HG03097 (cell line): ENCODE data around the gene ATXN1.

Experiments used
- ATAC-seq: cut with Tn5 transposase; IDR thresholded peaks from one replicate; pipeline ENCODE4 v1.9.1; 2021; ENCODE audit not compliant: unreplicated experiment, low FRiP score

Gene ATXN1

DNA sequence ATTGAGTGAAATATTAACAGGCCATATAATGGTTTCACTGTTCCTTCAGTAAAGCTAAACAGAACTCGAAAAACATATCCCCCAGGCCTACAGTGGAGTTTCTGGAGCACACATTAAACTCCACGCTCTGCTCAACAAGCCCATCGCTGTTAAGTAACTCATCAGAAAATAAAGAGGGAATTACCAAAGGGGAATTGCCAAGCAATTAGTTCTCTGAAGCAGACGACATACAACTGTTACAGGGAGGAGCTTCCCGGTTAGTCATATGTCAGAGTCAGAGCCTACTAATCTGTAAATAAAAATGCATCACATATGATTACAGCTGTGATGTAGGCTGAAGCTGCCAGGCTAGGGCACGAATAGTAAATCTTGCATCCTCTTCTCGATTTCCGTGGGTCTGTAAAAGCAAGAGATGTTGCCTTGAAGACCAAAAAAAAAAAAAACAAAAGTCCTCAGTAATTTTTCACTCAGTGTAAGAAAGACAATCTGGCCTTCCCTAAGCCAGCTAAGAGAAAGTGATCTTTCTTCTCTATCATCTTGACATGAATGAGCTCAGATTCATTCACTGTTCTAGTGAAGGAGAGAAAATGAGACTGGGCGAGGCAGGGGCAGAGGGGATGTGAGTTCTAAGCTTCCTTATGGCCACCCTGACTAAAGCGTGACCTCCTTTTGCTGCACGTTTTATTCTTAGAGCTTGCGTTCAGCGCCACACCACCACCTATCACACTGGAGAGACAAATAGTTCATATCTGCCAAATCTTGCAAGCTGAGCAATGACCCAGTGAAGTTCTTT lies 13.8 kb downstream of the ATXN1 start:
- ATAC-seq, result no peak

DNA sequence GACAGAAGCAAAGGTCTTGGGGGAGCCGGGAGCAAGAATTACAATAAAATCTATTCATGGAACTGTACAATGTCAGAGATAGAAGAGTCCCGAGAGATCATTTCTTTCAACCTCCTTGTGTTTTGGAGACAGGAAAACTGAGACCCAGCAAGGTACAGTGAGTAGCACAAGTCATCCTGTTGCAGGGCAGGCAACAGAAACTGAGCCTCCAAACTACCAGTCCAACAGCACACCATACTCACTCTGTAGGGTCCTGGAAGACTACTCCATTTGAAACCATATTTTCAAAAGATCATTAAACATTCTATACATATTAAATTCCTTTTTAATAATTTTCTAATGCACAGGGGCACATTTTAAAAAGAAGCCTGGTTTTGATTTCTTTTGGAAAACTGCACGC lies 14.4 kb downstream of the ATXN1 start:
- ATAC-seq, result no peak

DNA sequence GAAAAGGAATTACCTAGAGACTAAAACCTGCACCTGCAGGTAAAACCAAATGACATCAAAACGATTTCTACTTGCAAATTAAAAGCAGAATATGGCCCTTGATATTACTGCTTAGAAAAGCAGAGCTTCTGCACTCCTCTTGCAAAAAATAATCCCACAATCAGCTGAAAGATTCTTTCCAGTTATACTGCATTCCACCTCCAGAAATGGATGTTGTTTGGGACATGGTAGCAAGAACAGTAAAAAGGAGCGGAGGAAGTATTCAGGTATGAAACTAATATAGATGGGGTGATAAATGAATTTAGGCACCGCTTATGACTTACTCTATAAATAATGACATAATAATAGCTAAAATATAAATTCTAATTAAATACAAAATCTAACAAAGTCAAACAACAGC lies 14.9 kb downstream of the ATXN1 start:
- no peak for ATAC-seq

DNA sequence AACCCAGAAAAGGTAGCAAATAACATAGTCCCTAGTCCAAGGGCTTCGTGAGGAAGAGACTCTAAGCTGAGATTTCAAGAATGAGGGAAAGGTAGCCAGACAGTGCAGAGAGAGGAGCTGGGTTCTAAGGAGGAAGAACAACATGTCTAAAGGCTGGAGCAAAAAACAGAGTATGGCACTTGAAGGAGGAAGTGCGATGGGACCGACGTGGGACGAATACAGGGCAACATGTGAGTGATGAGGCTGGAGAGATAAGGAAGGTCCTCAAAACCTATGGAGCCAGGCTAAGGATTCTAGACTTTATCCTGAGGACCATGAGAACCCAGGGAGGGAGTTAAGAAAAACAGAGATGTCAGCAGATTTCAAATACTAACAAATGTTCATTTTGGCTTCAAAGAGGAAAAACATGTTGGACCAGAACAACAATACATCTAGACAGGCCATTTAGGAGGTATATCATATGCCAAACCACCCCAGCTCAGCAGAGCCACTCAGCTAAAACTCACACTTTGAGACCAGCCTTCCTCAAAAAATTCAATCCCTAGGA lies 17.5 kb downstream of the ATXN1 start:
- ATAC-seq, result no peak

DNA sequence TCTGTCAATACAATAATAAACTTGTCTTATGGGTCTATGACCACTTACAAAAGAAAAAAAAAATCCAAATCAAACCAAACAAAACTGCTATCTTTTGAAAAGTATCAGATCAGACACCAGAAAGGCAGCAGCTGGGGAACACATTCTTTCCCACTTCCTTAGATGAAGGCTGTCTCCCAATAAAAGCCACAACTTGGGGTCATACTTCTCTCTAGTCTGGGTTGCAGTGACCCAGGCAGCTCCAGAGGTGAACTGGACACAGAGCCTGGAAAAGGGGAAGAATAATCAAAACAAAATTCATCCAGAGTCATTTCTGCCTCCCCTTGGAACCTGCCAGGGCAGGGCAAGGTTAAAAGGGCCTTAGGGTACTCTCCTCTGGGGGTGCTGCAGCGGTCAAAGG lies 19.1 kb downstream of the ATXN1 start:
- no peak for ATAC-seq

DNA sequence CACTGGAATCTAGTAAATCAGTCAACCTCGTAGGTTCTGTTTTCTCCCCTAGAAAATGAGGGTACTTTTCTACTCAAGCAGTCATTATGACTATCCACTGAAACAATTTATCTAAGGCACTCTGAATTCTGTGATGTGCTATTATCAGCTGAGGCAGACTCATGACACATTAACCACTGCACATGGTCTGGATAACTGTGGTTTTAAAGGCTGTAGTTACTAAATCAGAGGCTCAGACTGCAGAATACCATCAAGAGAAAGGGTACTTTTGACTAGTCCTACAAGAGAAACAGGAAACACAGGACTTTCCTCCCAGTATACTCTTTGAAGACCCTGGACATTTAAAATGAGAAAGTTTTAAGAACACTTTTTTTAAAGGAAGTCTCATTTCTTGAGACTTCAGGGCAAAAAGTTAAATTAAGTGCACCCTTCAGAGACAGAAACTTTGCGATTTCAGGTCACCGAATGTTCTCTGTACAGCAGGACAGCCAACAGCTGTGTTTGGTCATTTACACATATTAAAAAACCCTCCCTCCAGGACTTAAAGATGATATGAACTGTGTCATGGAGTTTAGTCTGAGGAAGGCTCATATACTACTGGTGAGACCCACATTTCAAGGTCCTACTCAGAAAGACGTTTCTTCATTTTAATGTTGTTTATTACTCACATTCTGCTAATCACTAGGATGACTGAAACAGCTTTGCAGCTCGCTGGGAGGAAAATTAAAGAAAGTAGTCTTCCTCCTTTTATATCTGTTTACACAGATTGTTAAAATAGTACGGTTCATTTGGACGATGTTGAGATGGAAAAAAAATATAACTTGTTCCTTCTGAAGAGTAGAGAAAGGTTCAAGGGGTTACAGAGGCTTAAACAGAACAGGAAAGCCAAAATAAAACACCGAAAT lies 19.9 kb downstream of the ATXN1 start:
- ATAC-seq, result peak; percentile 61

DNA sequence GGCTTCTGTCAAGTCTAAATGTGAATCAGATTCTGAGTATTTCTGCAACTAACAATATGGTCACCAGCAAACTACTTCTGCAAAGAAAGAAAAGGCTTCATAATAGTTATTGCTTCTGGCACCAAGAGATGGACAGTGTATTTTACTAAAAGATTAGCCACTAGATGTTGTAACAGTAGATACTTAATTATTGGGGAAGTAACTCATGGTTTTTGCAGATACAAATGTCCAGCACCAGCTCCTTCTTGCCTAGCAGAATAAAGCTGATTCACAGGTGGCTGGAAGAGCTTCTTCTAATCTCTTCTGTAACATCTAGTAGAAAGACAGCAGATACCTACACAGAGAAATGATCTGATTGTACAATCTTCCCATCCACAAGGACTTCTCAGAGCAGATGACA lies 21.2 kb downstream of the ATXN1 start:
- no peak for ATAC-seq

DNA sequence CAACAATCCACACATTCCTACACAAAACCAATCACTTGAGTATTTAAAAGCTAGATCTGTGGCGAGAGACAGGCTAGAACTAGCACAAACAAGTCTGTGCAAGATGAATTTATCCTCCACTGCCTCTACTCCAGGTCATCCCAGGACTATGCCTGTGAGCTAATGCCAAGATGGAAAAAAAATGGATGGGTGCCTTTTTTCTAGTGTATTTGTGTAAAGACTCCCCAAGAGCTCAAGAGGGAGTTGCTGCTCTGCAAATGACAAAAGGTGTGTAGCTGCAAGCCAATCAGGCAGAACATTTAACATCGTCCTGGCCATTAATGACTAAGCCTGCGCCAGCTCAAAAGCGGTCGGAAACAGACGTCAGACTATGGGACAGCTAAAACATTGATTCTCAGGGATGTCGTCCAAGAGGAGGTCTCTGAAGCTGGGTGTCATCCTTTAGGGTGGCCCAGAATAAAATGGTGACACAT lies 21.9 kb downstream of the ATXN1 start:
- no peak for ATAC-seq

DNA sequence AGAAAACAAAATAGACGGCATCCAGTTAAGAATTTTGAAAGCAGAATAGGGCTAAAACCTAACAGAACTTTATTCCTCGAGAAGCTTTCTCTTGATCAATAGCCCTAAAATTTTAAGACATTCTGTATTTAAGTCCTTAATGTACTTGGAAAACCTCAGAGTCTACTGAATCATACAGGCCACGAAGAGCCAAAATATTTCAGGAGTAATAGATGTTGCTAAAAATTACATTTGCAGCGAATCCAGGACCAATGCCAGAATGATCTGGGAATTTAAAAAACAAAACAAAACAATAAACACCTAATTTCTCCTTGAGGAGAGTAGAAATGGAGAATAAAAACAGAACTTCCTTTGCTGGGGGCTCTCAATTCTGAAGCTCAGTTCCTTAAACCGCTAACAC lies 23.3 kb downstream of the ATXN1 start:
- no peak for ATAC-seq

DNA sequence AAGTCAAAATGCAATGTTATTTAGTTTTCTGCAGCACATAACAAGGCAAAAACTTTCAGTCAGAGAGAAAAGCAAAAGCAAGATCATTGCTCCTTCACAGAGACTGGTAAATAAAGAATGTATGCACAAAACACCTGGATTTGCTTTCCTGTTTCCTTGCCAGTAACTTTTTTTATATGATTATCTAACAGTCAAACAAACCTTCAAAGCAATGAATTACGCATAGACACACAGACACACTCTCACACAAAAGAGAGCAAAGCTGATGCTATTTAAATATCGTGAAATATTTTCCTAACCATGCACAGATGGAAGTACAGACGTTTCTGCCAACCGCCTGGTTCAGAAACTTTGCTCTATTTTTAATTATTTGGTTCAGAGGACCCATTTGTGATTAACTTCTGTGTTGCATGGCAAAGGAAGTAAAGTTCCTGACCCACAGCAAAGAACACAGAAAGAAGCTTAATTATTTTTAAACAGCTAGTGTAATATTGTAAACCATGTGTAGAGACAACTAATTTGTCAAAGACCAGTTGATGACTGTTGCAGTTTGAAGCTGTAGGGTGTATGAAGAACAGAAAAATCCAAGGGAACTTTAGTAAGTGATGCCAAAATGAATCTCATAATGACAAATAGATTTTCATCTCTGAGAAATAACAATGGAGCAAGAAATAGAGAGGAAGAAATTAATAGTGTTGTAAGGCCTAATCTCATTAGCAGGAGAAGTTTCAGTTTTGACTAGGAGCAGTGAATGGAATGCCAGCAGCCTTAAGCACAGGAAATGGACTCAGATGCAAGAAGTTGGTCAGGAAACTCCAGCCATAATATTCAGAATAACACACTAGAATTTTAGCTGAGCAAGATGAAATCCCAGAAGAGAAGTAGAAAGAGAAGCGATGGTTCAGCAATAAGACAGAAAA lies 24.1 kb downstream of the ATXN1 start:
- ATAC-seq, result no peak

DNA sequence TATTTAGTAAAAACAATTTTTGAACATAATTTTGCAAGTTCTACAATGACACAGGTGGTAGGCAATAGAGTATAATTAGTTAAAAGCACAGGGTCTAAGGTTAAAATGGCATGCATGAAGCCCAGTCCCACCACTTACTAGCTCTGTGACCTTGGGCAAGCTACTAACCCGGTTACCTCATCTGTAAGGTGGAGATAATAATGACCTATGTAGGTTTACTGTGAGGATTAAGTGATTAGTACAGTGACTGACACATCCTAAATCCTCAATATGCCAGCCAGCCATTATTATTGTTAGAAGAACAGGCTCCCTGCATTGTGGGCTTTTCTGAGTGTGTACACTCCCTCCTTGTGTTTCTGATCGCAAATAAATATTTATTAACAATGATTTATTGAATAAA lies 26.2 kb downstream of the ATXN1 start:
- ATAC-seq, result no peak

DNA sequence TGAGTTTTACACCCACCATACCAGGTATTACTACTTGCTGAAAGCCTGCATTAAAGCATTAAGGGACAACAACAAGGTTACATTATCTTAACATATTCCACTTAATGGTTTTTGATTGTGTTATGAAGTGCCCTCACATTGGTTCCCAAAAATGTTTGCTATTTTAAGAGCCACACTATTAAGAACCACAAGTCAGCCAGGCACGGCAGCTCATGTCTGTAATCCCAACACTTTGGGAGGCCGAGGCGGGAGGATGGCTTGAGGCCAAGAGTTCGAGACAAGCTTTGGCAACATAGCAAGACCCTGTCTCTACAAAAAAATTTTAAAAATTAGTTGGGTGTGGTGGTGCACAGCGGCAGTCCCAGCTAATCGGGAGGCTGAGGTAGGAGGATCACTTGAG lies 28.2 kb downstream of the ATXN1 start:
- no peak for ATAC-seq

DNA sequence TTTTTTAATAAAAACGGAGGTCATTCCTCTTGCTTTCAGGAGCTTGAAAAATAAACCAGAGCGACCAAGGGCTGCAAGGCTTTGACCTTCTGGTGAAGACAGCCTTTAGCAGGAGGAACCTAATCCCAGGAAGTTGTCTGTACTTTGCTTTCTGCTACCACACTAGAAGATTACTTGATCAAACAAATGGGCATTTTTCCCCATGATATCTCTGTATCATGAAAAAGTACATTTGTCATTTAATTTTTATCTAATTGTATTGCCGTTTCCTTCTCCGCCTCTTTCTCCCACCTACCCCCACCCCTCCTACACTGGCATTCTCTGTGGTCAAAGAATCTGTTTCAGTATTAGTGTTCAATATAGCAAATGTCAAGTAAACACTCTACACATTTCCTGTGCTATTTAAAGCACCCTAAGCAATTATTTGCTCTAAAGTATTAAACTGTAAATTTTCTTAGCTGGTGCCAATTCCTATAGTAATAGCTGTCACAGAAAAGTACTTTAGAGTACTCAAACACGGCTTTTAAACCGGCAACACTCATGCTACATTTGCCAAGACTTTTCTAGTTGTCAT lies 29.7 kb downstream of the ATXN1 start:
- ATAC-seq, result peak; percentile 91

DNA sequence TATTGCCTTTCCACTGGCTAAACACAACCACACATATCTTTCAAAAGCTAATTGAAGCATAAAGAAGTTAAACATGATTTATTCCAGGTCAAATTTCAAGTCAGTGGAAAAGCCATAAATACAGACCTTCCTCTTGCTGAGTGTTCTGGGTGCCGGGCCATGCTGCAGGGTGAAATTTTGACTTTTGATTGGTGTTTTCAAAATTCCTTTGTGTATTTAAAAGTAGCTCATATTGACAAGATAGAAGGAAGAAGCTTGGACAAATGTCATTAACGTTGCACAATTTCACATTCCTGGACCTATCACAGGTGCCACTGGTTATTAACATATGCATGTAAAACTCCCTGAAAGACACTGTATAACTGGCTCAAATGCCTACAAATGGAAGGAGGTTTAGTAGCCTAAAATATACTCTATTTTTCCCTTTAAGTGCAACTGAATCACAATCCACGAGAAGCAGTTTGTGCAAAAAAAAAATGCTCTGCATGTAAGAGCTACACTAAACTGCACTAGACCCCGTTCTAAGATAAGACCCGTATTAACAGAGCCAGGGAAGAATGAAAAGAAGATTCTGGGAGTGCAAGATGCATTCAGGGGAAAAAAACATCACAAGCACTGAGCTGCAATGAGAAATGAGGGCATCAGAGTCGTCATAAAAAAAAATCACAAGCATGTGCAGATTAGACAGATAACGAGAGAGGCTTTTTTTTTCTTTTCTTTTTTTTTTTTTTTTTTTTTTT lies 30.4 kb downstream of the ATXN1 start:
- ATAC-seq, result no peak

DNA sequence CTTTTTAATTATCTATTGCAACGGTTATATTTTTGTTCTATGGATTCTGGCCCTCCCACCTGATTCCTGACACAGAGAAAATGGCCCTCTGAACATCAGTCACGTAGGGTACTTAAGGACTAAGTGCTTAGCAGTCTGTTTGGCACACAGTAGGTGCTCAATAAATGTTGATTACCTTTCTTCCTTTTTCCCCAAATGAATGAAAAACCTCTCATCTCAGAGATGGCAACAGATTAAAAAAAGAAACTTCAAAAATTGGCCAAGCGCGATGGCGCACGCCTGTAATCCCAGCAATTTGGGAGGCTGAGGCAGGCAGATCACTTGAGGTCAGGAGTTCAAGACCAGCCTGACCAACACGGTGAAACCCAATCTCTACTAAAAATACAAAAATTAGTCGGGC lies 31.5 kb downstream of the ATXN1 start:
- ATAC-seq, result no peak

DNA sequence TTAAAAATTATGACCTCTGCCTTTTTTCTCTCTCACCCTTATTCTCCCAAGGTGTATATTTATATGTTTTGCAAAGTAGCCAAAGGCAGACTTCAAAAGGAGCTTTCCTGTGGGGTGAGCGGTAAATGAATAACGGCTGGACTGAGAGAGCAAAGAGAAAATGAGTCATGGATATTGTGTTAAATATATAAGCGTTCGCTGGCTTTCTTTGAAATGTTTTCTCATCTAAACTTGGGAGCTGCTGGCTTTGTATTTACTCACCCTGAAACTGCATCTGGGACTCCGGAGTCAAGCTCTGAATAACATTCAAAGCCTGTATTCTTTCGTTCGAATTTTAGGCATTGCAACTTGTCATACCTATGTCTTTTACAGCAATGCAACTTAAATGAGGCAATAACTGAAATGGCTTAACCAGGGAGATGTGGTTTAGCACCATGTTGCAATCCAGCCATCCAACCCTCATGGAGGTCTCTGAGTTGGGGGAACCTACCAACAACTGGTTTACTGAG lies 32.0 kb downstream of the ATXN1 start:
- ATAC-seq, result no peak

DNA sequence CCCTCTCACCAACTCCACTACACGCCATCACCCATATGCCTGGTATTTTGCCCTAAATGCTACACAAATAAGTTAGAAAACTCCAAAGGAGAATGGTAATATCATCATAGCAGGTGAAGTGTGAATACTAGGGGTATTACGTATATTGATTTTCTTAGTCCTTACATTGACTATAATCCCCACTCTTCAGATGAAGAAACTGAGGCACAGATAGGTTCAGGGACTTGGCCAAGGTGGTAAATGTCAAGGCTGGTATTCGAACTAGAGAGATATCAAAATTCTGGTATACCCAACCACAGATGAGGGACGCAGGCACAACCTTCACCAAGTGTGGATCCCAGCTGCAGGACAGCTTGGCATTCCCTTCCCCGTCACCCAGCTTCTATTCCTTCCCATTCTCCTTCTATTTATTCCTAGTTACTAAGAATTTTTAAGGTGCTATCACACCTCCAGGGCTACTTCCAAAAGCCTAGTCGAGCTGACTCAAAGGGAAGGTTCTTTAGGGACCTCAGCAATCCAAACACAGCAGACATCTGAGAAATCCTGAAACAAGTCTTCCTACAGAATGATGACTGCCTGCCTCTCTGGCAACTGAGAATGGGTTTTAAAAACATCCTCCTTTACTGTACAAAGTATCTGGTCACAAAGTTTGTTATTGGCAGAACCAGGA lies 32.6 kb downstream of the ATXN1 start:
- ATAC-seq, result no peak

DNA sequence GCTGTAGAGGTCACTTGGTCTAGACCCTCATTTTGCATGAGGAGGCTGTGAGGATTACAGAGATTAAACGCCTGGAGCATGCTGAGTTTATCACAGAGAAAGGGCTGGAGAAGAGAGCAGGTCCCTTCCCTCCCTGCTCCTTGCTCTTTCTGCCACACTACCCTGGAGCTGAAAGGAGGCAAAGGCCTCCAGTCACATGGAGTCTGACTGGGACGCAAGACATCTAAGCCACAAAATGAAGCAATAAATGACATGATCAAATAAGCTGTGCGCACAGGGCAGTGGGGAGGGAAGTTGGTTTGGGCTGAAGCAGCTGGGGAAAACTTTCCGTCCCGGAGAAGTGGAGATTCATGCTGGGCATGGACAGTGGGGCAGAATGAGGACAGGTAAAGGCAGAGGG lies 33.3 kb downstream of the ATXN1 start:
- no peak for ATAC-seq
